GM20431 (cell line): ENCODE data around the gene RAB1A.
"Not testable (repeated sequence)": the region's sequence is repeated elsewhere in the genome, so short reads cannot be mapped to it uniquely, and the experiment has no call there.

Experiments
- in situ Hi-C: fragments of 300-500 bp; cut with MseI, MboI; formaldehyde crosslinking; loops from one replicate; pipeline ENCODE4 v1.15.0; 2020; ENCODE audit warnings: low sequenced_read_pairs; ENCODE audit not compliant: unreplicated experiment

Gene RAB1A

GRCh38 chr2:65142515-65142914, 12.6 kb upstream of the RAB1A start:
- in situ Hi-C loops: no loop called here

GRCh38 chr2:65137197-65137775, 7.4 kb upstream of the RAB1A start:
- in situ Hi-C loops: no loop called here

- in situ Hi-C loops: no loop called here
Measured at GRCh38 chr2:65136253-65136652, 6.3 kb upstream of the RAB1A start.

- in situ Hi-C loops: no loop called here
Measured at GRCh38 chr2:65134158-65134557, 4.3 kb upstream of the RAB1A start.

GRCh38 chr2:65133626-65134025, 3.7 kb upstream of the RAB1A start:
- in situ Hi-C loops: no loop called here

- in situ Hi-C loops: not testable (repeated sequence)
Measured at GRCh38 chr2:65132930-65133329, 3.0 kb upstream of the RAB1A start.

- in situ Hi-C loops: no loop called here
Measured at GRCh38 chr2:65130664-65131175, 814 bp upstream of the RAB1A start.

- in situ Hi-C loops: no loop called here
Measured at GRCh38 chr2:65129286-65129825, 550 bp downstream of the RAB1A start.

- in situ Hi-C loops: no loop called here
Measured at GRCh38 chr2:65128297-65129190, 1.4 kb downstream of the RAB1A start.

- in situ Hi-C loops: not testable (repeated sequence)
Measured at GRCh38 chr2:65125457-65125856, 4.4 kb downstream of the RAB1A start.

- in situ Hi-C loops: no loop called here
Measured at GRCh38 chr2:65122313-65122712, 7.6 kb downstream of the RAB1A start.

- in situ Hi-C loops: no loop called here
Measured at GRCh38 chr2:65120990-65121693, 8.8 kb downstream of the RAB1A start.

- in situ Hi-C loops: no loop called here
Measured at GRCh38 chr2:65116645-65117044, 13.3 kb downstream of the RAB1A start.

GRCh38 chr2:65114921-65115320, 15.0 kb downstream of the RAB1A start:
- in situ Hi-C loops: no loop called here

GRCh38 chr2:65113816-65114215, 16.1 kb downstream of the RAB1A start:
- in situ Hi-C loops: no loop called here

GRCh38 chr2:65113229-65113628, 16.7 kb downstream of the RAB1A start:
- in situ Hi-C loops: no loop called here

GRCh38 chr2:65112633-65113032, 17.3 kb downstream of the RAB1A start:
- in situ Hi-C loops: no loop called here

- in situ Hi-C loops: no loop called here
Measured at GRCh38 chr2:65108780-65109179, 21.1 kb downstream of the RAB1A start.

- in situ Hi-C loops: no loop called here
Measured at GRCh38 chr2:65107530-65107929, 22.4 kb downstream of the RAB1A start.

- in situ Hi-C loops: no loop called here
Measured at GRCh38 chr2:65103013-65103715, 26.7 kb downstream of the RAB1A start.
